HepG2 (cell line): ENCODE data around the gene USP7. TPM values are rescaled to one million over a fixed set of nuclear protein-coding genes. Genes with fewer than 3 reads are reported as not detected.

Experiments
- CC2D1A ChIP-seq: sonication (generic); formaldehyde crosslinking; IDR thresholded peaks from 2 replicates; pipeline ENCODE4 v1.8.1; 2023; ENCODE audit warnings: mild to moderate bottlenecking, missing genetic modification reagents
- MTF2 ChIP-seq: sonication (generic); formaldehyde crosslinking; IDR thresholded peaks from 2 replicates; pipeline ENCODE4 v1.5.0; 2020; ENCODE audit warnings: missing genetic modification reagents, borderline replicate concordance
- NFATC3 ChIP-seq: sonication (generic); formaldehyde crosslinking; IDR thresholded peaks from 2 replicates; pipeline ENCODE4 v1.5.1; 2020; ENCODE audit warnings: mild to moderate bottlenecking, missing genetic modification reagents
- POLR2A ChIP-seq, 2 experiments: IDR thresholded peaks; 2 replicates each; pipeline ENCODE4 v1.6.1; 2011; ENCODE audit warnings: low read depth in 2 of 2, low read length in 2 of 2, mild to moderate bottlenecking in 1 of 2, moderate library complexity in 1 of 2; ENCODE audit not compliant: insufficient read depth in 1 of 2
- POLR2G ChIP-seq: fragments of 200-400 bp; formaldehyde crosslinking; IDR thresholded peaks from 2 replicates; pipeline ENCODE4 v1.6.1; 2018; ENCODE audit warnings: mild to moderate bottlenecking, low read depth, low read length, moderate library complexity
- REXO4 ChIP-seq: sonication (generic); formaldehyde crosslinking; IDR thresholded peaks from 2 replicates; pipeline ENCODE4 v1.8.0; 2022; ENCODE audit warnings: missing genetic modification reagents, mild to moderate bottlenecking, borderline replicate concordance
- THYN1 ChIP-seq: sonication (generic); formaldehyde crosslinking; IDR thresholded peaks from 2 replicates; pipeline ENCODE4 v1.8.1; 2023; ENCODE audit warnings: low read depth, mild to moderate bottlenecking, moderate library complexity, missing genetic modification reagents, borderline replicate concordance
- ZBTB21 ChIP-seq: sonication (generic); formaldehyde crosslinking; IDR thresholded peaks from 2 replicates; pipeline ENCODE4 v1.4.0; 2020; ENCODE audit warnings: missing genetic modification reagents
- ZFY ChIP-seq: sonication (generic); formaldehyde crosslinking; IDR thresholded peaks from 2 replicates; pipeline ENCODE4 v1.4.0; 2020; ENCODE audit warnings: missing genetic modification reagents
- ZNF431 ChIP-seq: sonication (generic); formaldehyde crosslinking; IDR thresholded peaks from 2 replicates; pipeline ENCODE4 v1.9.0; 2022; ENCODE audit warnings: missing genetic modification reagents, low read depth, mild to moderate bottlenecking, borderline replicate concordance
- ZNF878 ChIP-seq: sonication (generic); formaldehyde crosslinking; IDR thresholded peaks from 2 replicates; pipeline ENCODE4 v1.8.1; 2023; ENCODE audit warnings: mild to moderate bottlenecking, missing genetic modification reagents, moderate library complexity
- polyA plus RNA-seq, 8 experiments: library from polyadenylated mRNA; depleted of rRNA in 3 of 8; stranded (reverse) in 7 of 8; unstranded in 1 of 8; fragments of >200 nt; fragmentation: Illumina TruSeq in 4 of 8; extraction: Trizol in 4 of 8; gene quantifications; 2 replicates each; pipeline versions ENCODE4 v1.2.1 to v1.2.3, GENCODE V29; 2011 to 2016; ENCODE audit warnings: low read depth in 4 of 8, missing spikeins in 1 of 8, mixed read lengths in 1 of 8; ENCODE audit not compliant: insufficient read depth in 1 of 8
- total RNA-seq, 5 experiments: library from RNA; depleted of rRNA; stranded (reverse); fragments of >200 nt; fragmentation: Illumina TruSeq; extraction: Trizol; gene quantifications; 2 replicates each; pipeline ENCODE4 v1.2.3, GENCODE V29; 2016; ENCODE audit warnings: low read depth in 1 of 5
- TF ChIP-seq, protein P1 (sequence below): sonication (generic); formaldehyde crosslinking; IDR thresholded peaks from 2 replicates; pipeline ENCODE4 v1.4.0; 2020; ENCODE audit warnings: missing genetic modification reagents
- TF ChIP-seq, protein P2 (sequence below): sonication (generic); formaldehyde crosslinking; IDR thresholded peaks from 2 replicates; pipeline ENCODE4 v1.8.1; 2023; ENCODE audit warnings: mild to moderate bottlenecking, moderate library complexity, missing genetic modification reagents
- TF ChIP-seq, protein P3 (sequence below): sonication (generic); formaldehyde crosslinking; IDR thresholded peaks from 2 replicates; pipeline ENCODE4 v1.8.0; 2022; ENCODE audit warnings: missing genetic modification reagents, mild to moderate bottlenecking, borderline replicate concordance
- TF ChIP-seq, protein P4 (sequence below): IDR thresholded peaks from 2 replicates; pipeline ENCODE4 v1.6.1; 2016; ENCODE audit warnings: low read depth, borderline replicate concordance
- TF ChIP-seq, protein P5 (sequence below): sonication (generic); formaldehyde crosslinking; conservative IDR thresholded peaks from 2 replicates; pipeline ENCODE4 v1.5.0; 2020; ENCODE audit warnings: missing genetic modification reagents
- TF ChIP-seq, protein P6 (sequence below): sonication (generic); formaldehyde crosslinking; IDR thresholded peaks from 2 replicates; pipeline ENCODE4 v1.4.0; 2020; ENCODE audit warnings: mild to moderate bottlenecking, missing genetic modification reagents
- TF ChIP-seq, protein P7 (sequence below): sonication (generic); formaldehyde crosslinking; IDR thresholded peaks from 2 replicates; pipeline ENCODE4 v1.9.0; 2021; ENCODE audit warnings: missing genetic modification reagents, borderline replicate concordance
- TF ChIP-seq, protein P8 (sequence below): sonication (generic); formaldehyde crosslinking; IDR thresholded peaks from 2 replicates; pipeline ENCODE4 v1.4.0; 2020; ENCODE audit warnings: mild to moderate bottlenecking, missing genetic modification reagents
- TF ChIP-seq, protein P9 (sequence below): IDR thresholded peaks from 2 replicates; pipeline ENCODE4 v1.6.1; 2016; ENCODE audit warnings: control low read depth

USP7 gene
- total and polyA plus RNA-seq, 2 of the 13 experiments (the other 11 are each of a cell fraction or from before 2014, with no cell fraction given) = 52.5 to 173 TPM

DNA sequence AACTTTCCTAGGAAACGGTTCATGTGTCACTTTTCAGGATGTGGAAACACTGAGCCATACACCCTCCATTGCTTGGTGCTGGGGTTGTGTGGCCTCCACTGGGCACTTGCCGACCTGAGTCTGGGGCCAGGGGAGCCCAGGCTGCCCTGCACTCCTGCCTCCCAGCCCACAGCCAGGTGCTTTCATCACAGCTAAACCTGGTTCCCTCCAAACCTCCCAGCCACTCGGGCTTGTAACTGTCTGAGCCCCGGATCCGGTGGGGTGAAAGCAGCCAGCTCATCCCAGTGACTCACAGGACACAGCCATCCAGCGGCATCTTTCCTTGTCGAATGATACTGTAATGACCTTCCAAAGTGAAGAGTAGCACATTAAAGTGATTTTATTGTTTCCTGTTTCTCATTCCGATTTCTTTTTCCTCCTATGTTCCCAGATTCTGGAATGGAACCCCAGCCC is 114.7 kb downstream of the USP7 start (continued):
- TF ChIP-seq, protein P1, sequence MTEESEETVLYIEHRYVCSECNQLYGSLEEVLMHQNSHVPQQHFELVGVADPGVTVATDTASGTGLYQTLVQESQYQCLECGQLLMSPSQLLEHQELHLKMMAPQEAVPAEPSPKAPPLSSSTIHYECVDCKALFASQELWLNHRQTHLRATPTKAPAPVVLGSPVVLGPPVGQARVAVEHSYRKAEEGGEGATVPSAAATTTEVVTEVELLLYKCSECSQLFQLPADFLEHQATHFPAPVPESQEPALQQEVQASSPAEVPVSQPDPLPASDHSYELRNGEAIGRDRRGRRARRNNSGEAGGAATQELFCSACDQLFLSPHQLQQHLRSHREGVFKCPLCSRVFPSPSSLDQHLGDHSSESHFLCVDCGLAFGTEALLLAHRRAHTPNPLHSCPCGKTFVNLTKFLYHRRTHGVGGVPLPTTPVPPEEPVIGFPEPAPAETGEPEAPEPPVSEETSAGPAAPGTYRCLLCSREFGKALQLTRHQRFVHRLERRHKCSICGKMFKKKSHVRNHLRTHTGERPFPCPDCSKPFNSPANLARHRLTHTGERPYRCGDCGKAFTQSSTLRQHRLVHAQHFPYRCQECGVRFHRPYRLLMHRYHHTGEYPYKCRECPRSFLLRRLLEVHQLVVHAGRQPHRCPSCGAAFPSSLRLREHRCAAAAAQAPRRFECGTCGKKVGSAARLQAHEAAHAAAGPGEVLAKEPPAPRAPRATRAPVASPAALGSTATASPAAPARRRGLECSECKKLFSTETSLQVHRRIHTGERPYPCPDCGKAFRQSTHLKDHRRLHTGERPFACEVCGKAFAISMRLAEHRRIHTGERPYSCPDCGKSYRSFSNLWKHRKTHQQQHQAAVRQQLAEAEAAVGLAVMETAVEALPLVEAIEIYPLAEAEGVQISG = peak; percentile 28; the same call in 1 of the 2 replicates
- no peak for TF ChIP-seq ZBTB21 (CRISPR knock-in tag)
- TF ChIP-seq, protein P2, sequence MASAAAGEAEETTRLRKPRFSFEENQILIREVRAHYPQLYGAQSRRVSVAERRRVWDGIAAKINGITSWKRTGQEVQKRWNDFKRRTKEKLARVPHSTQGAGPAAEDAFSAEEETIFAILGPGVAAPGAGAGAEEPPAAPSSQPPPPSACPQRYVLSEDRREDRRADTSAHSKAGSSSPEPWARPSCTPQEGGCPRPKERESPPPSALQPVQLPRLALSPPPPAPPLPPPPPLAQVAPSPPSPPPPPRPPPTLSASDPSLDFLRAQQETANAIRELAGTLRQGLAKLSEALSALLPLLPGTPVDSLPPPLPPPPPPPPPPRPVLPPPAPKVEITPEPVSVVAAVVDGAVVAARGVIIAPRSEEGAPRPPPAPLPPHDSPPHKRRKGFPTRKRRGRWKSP (CRISPR knock-in tag) = no peak
- no peak for TF ChIP-seq MTF2 (CRISPR knock-in tag)
- TF ChIP-seq POLR2A (IDR thresholded peaks at IDR 0.05; ENCODE audit: insufficient read depth in 1 of 2, low read depth in 2 of 2, low read length in 2 of 2) = peak; percentile 24 to 30; a peak in 1 of 4 replicates
- peak; percentile 28; the same call in 1 of the 2 replicates for TF ChIP-seq ZFY (CRISPR knock-in tag)
- TF ChIP-seq, protein P3, sequence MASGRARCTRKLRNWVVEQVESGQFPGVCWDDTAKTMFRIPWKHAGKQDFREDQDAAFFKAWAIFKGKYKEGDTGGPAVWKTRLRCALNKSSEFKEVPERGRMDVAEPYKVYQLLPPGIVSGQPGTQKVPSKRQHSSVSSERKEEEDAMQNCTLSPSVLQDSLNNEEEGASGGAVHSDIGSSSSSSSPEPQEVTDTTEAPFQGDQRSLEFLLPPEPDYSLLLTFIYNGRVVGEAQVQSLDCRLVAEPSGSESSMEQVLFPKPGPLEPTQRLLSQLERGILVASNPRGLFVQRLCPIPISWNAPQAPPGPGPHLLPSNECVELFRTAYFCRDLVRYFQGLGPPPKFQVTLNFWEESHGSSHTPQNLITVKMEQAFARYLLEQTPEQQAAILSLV = no peak
- TF ChIP-seq, protein P4, sequence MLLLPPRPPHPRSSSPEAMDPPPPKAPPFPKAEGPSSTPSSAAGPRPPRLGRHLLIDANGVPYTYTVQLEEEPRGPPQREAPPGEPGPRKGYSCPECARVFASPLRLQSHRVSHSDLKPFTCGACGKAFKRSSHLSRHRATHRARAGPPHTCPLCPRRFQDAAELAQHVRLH (CRISPR knock-in tag) = no peak
- TF ChIP-seq THYN1 (CRISPR knock-in tag) = no peak
- TF ChIP-seq NFATC3 (CRISPR knock-in tag) = no peak
- TF ChIP-seq, protein P5, sequence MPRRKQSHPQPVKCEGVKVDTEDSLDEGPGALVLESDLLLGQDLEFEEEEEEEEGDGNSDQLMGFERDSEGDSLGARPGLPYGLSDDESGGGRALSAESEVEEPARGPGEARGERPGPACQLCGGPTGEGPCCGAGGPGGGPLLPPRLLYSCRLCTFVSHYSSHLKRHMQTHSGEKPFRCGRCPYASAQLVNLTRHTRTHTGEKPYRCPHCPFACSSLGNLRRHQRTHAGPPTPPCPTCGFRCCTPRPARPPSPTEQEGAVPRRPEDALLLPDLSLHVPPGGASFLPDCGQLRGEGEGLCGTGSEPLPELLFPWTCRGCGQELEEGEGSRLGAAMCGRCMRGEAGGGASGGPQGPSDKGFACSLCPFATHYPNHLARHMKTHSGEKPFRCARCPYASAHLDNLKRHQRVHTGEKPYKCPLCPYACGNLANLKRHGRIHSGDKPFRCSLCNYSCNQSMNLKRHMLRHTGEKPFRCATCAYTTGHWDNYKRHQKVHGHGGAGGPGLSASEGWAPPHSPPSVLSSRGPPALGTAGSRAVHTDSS = no peak
- TF ChIP-seq, protein P6, sequence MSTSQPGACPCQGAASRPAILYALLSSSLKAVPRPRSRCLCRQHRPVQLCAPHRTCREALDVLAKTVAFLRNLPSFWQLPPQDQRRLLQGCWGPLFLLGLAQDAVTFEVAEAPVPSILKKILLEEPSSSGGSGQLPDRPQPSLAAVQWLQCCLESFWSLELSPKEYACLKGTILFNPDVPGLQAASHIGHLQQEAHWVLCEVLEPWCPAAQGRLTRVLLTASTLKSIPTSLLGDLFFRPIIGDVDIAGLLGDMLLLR (CRISPR knock-in tag) = no peak
- TF ChIP-seq, protein P7, sequence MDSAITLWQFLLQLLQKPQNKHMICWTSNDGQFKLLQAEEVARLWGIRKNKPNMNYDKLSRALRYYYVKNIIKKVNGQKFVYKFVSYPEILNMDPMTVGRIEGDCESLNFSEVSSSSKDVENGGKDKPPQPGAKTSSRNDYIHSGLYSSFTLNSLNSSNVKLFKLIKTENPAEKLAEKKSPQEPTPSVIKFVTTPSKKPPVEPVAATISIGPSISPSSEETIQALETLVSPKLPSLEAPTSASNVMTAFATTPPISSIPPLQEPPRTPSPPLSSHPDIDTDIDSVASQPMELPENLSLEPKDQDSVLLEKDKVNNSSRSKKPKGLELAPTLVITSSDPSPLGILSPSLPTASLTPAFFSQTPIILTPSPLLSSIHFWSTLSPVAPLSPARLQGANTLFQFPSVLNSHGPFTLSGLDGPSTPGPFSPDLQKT (CRISPR knock-in tag) = no peak
- TF ChIP-seq ZNF878 (CRISPR knock-in tag) = no peak
- 0 out of 2 replicates have a peak, but pooled peaks have one; percentile 15 for TF ChIP-seq POLR2G
- no peak for TF ChIP-seq CC2D1A
- TF ChIP-seq, protein P8, sequence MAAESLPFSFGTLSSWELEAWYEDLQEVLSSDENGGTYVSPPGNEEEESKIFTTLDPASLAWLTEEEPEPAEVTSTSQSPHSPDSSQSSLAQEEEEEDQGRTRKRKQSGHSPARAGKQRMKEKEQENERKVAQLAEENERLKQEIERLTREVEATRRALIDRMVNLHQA = no peak
- TF ChIP-seq, protein P9, sequence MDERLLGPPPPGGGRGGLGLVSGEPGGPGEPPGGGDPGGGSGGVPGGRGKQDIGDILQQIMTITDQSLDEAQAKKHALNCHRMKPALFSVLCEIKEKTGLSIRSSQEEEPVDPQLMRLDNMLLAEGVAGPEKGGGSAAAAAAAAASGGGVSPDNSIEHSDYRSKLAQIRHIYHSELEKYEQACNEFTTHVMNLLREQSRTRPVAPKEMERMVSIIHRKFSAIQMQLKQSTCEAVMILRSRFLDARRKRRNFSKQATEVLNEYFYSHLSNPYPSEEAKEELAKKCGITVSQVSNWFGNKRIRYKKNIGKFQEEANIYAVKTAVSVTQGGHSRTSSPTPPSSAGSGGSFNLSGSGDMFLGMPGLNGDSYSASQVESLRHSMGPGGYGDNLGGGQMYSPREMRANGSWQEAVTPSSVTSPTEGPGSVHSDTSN (CRISPR knock-in tag) = no peak
- no peak for TF ChIP-seq ZNF431
- no peak for TF ChIP-seq REXO4
